HFFc6 (cell line): ENCODE results near the gene TMEM26. TPM values are rescaled to one million over a fixed set of nuclear protein-coding genes. Genes with fewer than 3 reads are reported as not detected.

Experiments used
- DNase-seq: peaks from one replicate; pipeline ENCODE4 v3.0.0-alpha.2; 2018
- H3K27ac Mint-ChIP-seq: 2 replicates; pipeline ENCODE4 v1.8.0; 2020; ENCODE audit warnings: mild to moderate bottlenecking, mixed read lengths
- H3K27me3 Mint-ChIP-seq: 2 replicates; pipeline ENCODE4 v1.8.0; 2021; ENCODE audit warnings: mild to moderate bottlenecking, moderate library complexity, mixed read lengths; ENCODE audit not compliant: insufficient read depth
- H3K36me3 Mint-ChIP-seq: 2 replicates; pipeline ENCODE4 v1.8.0; 2021; ENCODE audit warnings: low read depth, mixed read lengths
- H3K4me1 Mint-ChIP-seq: 2 replicates; pipeline ENCODE4 v1.8.0; 2020; ENCODE audit warnings: low read depth, mixed read lengths
- H3K4me3 Mint-ChIP-seq: 2 replicates; pipeline ENCODE4 v1.8.0; 2020; ENCODE audit warnings: mild to moderate bottlenecking, moderate library complexity, mixed read lengths
- H3K9me3 Mint-ChIP-seq: 2 replicates; pipeline ENCODE4 v1.8.0; 2020; ENCODE audit warnings: mild to moderate bottlenecking, mixed read lengths
- total RNA-seq, 6 experiments: library from RNA; stranded (reverse); fragmentation: NEBNext Ultra II Directional; extraction: Animal tissue kit (Norgen Biotek cat#: 25700); gene quantifications; 2 replicates in 1 of 6; 3 replicates in 5 of 6; pipeline ENCODE4 v1.2.3, GENCODE V29; 2021
- TF ChIP-seq, protein P1 (sequence below): fragments of 200-600 bp; sonication (generic); IDR thresholded peaks from 2 replicates; pipeline ENCODE4 v1.5.0; 2021; ENCODE audit warnings: antibody characterized with exemption, mild to moderate bottlenecking

Gene TMEM26
- total RNA-seq, 6 experiments from 2014 or later, result not detected

DNA sequence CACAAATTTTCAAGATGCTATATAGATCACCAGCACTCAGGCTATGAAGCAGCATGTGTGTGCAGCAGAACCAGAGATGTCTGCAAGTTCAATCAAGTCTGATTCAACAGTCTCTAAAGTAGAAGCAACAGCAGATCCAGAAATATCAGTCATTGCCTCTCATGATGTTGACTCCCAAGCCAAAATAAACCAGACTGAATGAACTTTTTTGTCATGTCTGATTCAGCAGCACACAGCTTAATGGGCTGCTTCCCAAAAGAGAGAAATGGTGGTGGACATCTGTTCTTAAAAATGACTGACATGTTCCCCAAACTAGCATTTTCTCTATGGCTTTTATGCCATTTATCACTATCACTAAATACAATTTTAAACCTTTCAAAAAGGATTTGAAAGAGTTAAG is 53.8 kb downstream of the TMEM26 start:
- peaks cover 11% of the 10 kb centered on the region; the same call in 1 of the 2 replicates for H3K4me1 Mint-ChIP-seq
- no peaks in the 10 kb centered on the region for H3K36me3 Mint-ChIP-seq
- H3K27ac Mint-ChIP-seq, result no peak overlapping the region
- no peaks in the 10 kb centered on the region for H3K27me3 Mint-ChIP-seq
- no peak for DNase-seq
- TF ChIP-seq, protein P1, sequence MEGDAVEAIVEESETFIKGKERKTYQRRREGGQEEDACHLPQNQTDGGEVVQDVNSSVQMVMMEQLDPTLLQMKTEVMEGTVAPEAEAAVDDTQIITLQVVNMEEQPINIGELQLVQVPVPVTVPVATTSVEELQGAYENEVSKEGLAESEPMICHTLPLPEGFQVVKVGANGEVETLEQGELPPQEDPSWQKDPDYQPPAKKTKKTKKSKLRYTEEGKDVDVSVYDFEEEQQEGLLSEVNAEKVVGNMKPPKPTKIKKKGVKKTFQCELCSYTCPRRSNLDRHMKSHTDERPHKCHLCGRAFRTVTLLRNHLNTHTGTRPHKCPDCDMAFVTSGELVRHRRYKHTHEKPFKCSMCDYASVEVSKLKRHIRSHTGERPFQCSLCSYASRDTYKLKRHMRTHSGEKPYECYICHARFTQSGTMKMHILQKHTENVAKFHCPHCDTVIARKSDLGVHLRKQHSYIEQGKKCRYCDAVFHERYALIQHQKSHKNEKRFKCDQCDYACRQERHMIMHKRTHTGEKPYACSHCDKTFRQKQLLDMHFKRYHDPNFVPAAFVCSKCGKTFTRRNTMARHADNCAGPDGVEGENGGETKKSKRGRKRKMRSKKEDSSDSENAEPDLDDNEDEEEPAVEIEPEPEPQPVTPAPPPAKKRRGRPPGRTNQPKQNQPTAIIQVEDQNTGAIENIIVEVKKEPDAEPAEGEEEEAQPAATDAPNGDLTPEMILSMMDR, result no peak
- no peak overlapping the region for H3K4me3 Mint-ChIP-seq
- H3K9me3 Mint-ChIP-seq, result no peaks in the 10 kb centered on the region

DNA sequence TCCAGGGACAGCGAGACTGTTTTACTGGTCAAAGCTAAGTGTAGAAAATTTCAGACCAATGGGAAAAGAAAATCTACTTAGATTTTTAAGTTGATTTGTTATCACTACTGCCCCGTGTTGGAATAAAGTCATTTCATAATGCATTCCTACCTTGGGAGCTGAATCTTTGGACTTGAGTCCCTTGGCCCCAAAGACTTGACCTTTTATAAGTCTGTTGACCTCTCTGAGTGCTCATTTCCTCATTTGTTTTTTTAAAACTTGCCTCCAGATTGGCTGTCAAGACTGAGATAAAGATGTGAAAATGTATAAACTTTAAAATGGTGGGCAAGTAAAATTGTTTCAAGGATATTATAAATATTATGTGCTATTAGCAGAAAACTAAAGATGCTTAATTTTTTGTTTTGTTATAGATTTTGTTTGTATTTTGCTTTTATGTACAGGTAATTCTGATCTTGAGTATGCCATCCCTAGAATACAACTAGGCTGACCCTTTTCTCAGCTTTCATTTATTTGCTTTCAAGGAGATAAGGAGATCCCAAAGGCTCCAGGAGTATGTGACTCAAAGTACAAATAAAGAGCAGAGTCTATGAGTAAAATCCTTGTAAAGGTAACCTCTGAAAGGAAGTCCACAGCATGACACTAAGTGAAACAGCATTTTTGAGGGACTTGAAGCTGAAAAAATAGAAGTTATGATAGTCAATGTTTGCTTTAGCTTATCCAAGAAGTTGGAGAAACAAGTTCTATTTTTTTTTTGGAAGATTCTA is 54.6 kb downstream of the TMEM26 start:
- DNase-seq, result no peak

DNA sequence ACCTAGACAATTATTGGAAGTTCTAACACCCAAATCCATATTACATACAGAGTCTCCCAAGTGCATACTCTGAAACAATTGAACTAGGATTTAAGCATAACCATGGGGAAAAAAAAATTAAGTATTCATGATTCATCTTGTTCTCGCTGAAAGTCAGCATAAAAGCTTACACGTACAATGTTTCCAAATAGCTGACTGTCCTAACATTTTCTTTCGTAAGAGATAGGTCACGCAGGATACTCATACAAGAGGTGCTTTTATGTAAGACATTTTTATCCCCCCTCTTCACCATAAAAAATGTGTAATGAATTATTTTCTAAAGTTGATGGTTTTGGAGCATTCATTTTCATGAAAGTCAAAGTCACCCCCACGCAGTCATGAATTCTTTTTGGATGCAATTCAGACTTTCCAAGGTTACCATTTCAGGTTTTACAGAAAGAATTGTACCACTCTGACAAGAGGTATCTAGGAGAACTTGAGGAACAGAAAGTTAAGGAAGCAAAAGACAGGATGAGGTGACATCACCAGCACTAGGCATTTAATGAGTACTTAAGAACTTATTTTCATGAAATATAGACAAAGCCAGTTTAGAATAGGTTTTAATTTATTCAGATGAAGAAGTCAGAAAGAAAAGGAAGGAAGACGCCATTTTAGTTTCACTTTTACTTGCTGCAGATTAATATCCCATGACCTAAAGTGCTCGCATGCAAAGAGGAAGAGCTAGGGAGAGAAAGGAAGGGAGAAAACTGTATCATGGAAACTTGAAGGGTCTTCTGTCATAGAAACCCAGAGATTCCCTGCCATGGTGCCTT is 55.8 kb downstream of the TMEM26 start:
- no peaks in the 10 kb centered on the region for H3K36me3 Mint-ChIP-seq
- peak overlapping the region; percentile 50 for H3K27ac Mint-ChIP-seq
- TF ChIP-seq, protein P1, result no peak
- no peaks in the 10 kb centered on the region; the same call in none of the 2 replicates for H3K27me3 Mint-ChIP-seq
- no peaks in the 10 kb centered on the region for H3K9me3 Mint-ChIP-seq
- peak overlapping the region; percentile 82 for H3K4me3 Mint-ChIP-seq
- no peak for DNase-seq
- H3K4me1 Mint-ChIP-seq, result peaks cover 11% of the 10 kb centered on the region; the same call in 1 of the 2 replicates

More for the DNA sequence above, 54.6 kb downstream of the TMEM26 start:
- TF ChIP-seq, protein P1, result no peak
- Mint-ChIP-seq H3K4me1 (peaks cover 11% of the 10 kb centered on the region; the same call in 1 of the 2 replicates), H3K36me3 (no peaks in the 10 kb centered on the region), H3K4me3 (no peak overlapping the region), H3K27me3 (no peaks in the 10 kb centered on the region; the same call in 1 of the 2 replicates), H3K9me3 (no peaks in the 10 kb centered on the region), H3K27ac (no peak overlapping the region)

DNA sequence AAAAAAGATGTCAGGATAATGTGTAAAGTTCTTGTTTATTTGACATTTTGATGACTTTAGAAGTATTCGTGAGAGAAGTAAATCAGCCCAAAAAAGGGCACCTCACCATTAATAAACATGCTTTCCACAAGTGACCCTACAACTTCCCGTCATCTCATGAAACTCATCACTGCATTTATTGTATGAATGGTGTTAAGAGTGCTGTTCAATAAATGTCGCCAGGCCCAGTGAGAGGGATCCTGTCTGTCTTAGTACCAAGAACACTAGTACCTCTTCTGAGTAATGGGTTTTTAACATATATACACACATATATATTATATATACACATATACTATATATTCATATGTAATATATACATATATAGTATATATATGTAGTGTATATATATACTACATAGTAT is 61.9 kb downstream of the TMEM26 start:
- DNase-seq, result no peak
- no peak overlapping the region for H3K27ac Mint-ChIP-seq
- H3K4me3 Mint-ChIP-seq, result no peak overlapping the region
- TF ChIP-seq, protein P1, result no peak
- H3K9me3 Mint-ChIP-seq, result no peaks in the 10 kb centered on the region
- H3K27me3 Mint-ChIP-seq, result no peaks in the 10 kb centered on the region; the same call in none of the 2 replicates
- no peaks in the 10 kb centered on the region for H3K4me1 Mint-ChIP-seq
- no peaks in the 10 kb centered on the region for H3K36me3 Mint-ChIP-seq

DNA sequence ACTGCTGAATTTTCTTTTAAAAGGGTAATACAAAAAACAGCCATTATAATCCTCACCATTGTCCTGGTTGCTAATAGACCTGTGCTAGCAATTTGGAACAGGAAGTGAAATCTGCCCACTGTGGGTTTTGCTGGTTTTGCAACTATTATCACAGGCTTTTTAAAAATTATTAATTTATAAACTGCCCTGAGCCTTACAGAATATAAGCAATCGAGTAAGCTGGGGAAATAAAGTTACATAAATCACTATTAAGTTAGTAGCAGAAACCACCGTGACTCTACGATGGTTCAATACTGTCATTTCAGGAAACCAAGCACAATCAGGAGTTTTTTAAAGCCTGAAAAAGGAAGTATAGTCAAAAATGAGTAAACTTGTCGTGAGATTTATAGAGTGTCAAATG is 62.3 kb downstream of the TMEM26 start:
- H3K36me3 Mint-ChIP-seq, result no peaks in the 10 kb centered on the region
- H3K27me3 Mint-ChIP-seq, result no peaks in the 10 kb centered on the region; the same call in none of the 2 replicates
- no peak for DNase-seq
- H3K4me1 Mint-ChIP-seq, result no peaks in the 10 kb centered on the region
- no peak overlapping the region for H3K27ac Mint-ChIP-seq
- TF ChIP-seq, protein P1, result no peak
- no peak overlapping the region for H3K4me3 Mint-ChIP-seq
- H3K9me3 Mint-ChIP-seq, result no peaks in the 10 kb centered on the region
